Fibroblast of peridontal ligament (primary cell): ENCODE measurements around the gene F12.

Source experiments
- DNase-seq: peaks from one replicate; pipeline ENCODE4 v3.0.0-alpha.2; 2010; ENCODE audit errors: extremely low read depth

The F12 gene

GRCh38 chr5:177355162-177355867 is 54.0 kb downstream of the F12 start:
- DNase-seq: no peak

GRCh38 chr5:177354711-177355110 is 54.7 kb downstream of the F12 start:
- DNase-seq: no peak

- DNase-seq: no peak
Measured at GRCh38 chr5:177354256-177354655, 55.1 kb downstream of the F12 start.

- no peak for DNase-seq
Measured at GRCh38 chr5:177353093-177353492, 56.3 kb downstream of the F12 start.
